Lower lobe of right lung (tissue), 1 donor: ENCODE measurements around the gene IGFALS. TPM values are rescaled to one million over a fixed set of nuclear protein-coding genes. Genes with fewer than 3 reads are reported as not detected.

ENCODE experiments used
- total RNA-seq: library from RNA; stranded (reverse); fragmentation: NEBNext Ultra II Directional; extraction: Animal tissue kit (Norgen Biotek cat#: 25700); gene quantifications from one replicate; pipeline ENCODE4 v1.2.1, GENCODE V29; 2021
- donor health status: DM: no; HTN: yes; CAD: no; lungs with severe emphysema.

Gene IGFALS
- total RNA-seq, 1 donor from 2014 or later, result 0.97 TPM

Other genes with a start within 250 kb of the IGFALS start
- 42.2 TPM for gene IFT140, start 181.6 kb downstream of the IGFALS start, total RNA-seq
- gene CRAMP1, start 181.3 kb downstream of the IGFALS start, total RNA-seq, result 24.1 TPM
- gene JPT2, start 115.4 kb downstream of the IGFALS start, total RNA-seq, result 53.1 TPM
- 63.0 TPM for gene MAPK8IP3, start 87.5 kb downstream of the IGFALS start, total RNA-seq
- gene NME3, start 22.2 kb downstream of the IGFALS start, total RNA-seq, result 56.5 TPM
- gene EME2, start 20.9 kb downstream of the IGFALS start, total RNA-seq, result 15.5 TPM
- 58.0 TPM for gene MRPS34, start 20.6 kb downstream of the IGFALS start, total RNA-seq
- 44.2 TPM for gene SPSB3, start 11.1 kb downstream of the IGFALS start, total RNA-seq
- 36.0 TPM for gene NUBP2, start 10.7 kb downstream of the IGFALS start, total RNA-seq
- 69.1 TPM for gene HAGH, start 33.1 kb upstream of the IGFALS start, total RNA-seq
- gene FAHD1, start 33.5 kb upstream of the IGFALS start, total RNA-seq, result 16.1 TPM
- not detected for gene MEIOB, start 78.5 kb upstream of the IGFALS start, total RNA-seq
- 1.3 TPM for gene HS3ST6, start 124.7 kb upstream of the IGFALS start, total RNA-seq
- 35.1 TPM for gene MSRB1, start 149.5 kb upstream of the IGFALS start, total RNA-seq
- gene RPL3L, start 161.0 kb upstream of the IGFALS start, total RNA-seq, result not detected
- 85.8 TPM for gene NDUFB10, start 165.8 kb upstream of the IGFALS start, total RNA-seq
- 1,721 TPM for gene RPS2, start 171.1 kb upstream of the IGFALS start, total RNA-seq
- not detected for gene RNF151, start 173.2 kb upstream of the IGFALS start, total RNA-seq
- gene TBL3, start 178.3 kb upstream of the IGFALS start, total RNA-seq, result 25.6 TPM
- 1.7 TPM for gene NOXO1, start 187.8 kb upstream of the IGFALS start, total RNA-seq
- gene GFER, start 190.5 kb upstream of the IGFALS start, total RNA-seq, result 24.7 TPM
- 0.24 TPM for gene SYNGR3, start 196.3 kb upstream of the IGFALS start, total RNA-seq
- 27.2 TPM for gene ZNF598, start 216.1 kb upstream of the IGFALS start, total RNA-seq
- gene NPW, start 226.1 kb upstream of the IGFALS start, total RNA-seq, result not detected
- 343 TPM for gene NHERF2, start 233.2 kb upstream of the IGFALS start, total RNA-seq